Adrenal gland (tissue), 5 donors: ENCODE data around the gene TMC1.

Source experiments
- CTCF ChIP-seq, 6 experiments: fragments of 450-650 bp in 4 of 6; fragments of 200-600 bp in 2 of 6; sonication (generic) in 1 of 6; IDR thresholded peaks; 1 replicate in 5 of 6; 2 replicates in 1 of 6; pipeline versions ENCODE4 v1.5.1 to v1.8.0; 2016 to 2021; ENCODE audit warnings: antibody characterized with exemption in 6 of 6, mild to moderate bottlenecking in 2 of 6, moderate library complexity in 1 of 6
- POLR2A ChIP-seq, 2 donors: fragments of 450-650 bp; IDR thresholded peaks; one replicate each; pipeline ENCODE4 v1.6.1; 2017; ENCODE audit warnings: antibody characterized with exemption in 2 of 2, mild to moderate bottlenecking in 2 of 2, moderate library complexity in 1 of 2
- donor health status: DM: no; HTN: no; CAD: no.

DNA sequence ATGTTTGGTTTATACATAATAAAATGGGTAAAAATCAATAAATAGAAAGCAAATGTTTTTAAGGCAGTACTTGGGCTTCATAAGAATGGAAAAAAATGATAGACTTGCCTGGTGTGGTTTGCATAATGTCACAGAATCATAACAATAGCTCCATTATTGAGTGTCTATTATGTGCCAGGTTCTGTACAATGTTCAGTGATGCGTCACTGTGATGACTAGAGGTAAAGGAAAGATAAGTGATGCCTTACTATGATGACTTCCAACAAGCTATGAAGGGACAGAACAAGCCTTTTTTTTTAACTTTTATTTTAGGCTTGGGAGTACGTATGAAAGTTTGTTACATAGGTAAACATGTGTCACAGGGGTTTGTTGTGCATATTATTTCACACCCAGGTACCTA is 128.8 kb downstream of the TMC1 start:
- TF ChIP-seq CTCF (IDR thresholded peaks at IDR 0.05): no peak
- no peak for TF ChIP-seq POLR2A (IDR thresholded peaks at IDR 0.05)
